Measurements from ENCODE around the gene TP53AIP1.

Gene TP53AIP1

GRCh38 chr11:128956401-128957201, 13.9 kb upstream of the TP53AIP1 start:
- DNase-seq (ENCODE audit: low read depth), result peak; percentile 72
- no peak overlapping the region for H3K4me3 ChIP-seq (ENCODE audit: low read length)
- peak; percentile 83 for TF ChIP-seq CTCF (conservative IDR thresholded peaks at IDR 0.05; ENCODE audit: low read length)

GRCh38 chr11:128955636-128956035, 13.0 kb upstream of the TP53AIP1 start:
- no peak for DNase-seq (ENCODE audit: low read depth)
- no peak for TF ChIP-seq CTCF (conservative IDR thresholded peaks at IDR 0.05; ENCODE audit: low read length)
- H3K4me3 ChIP-seq (ENCODE audit: low read length), result no peak overlapping the region

GRCh38 chr11:128953151-128953550, 10.5 kb upstream of the TP53AIP1 start:
- no peak for DNase-seq (ENCODE audit: low read depth)
- no peak overlapping the region for H3K4me3 ChIP-seq (ENCODE audit: low read length)
- no peak for TF ChIP-seq CTCF (conservative IDR thresholded peaks at IDR 0.05; ENCODE audit: low read length)

GRCh38 chr11:128949791-128950454, 7.3 kb upstream of the TP53AIP1 start:
- DNase-seq (ENCODE audit: low read depth), result peak; percentile 39
- no peak overlapping the region for H3K4me3 ChIP-seq (ENCODE audit: low read length)
- TF ChIP-seq CTCF (conservative IDR thresholded peaks at IDR 0.05; ENCODE audit: low read length), result no peak

- no peak for DNase-seq (ENCODE audit: low read depth)
- TF ChIP-seq CTCF (conservative IDR thresholded peaks at IDR 0.05; ENCODE audit: low read length), result no peak
- no peak overlapping the region for H3K4me3 ChIP-seq (ENCODE audit: low read length)
Observed at GRCh38 chr11:128948583-128948982, 5.9 kb upstream of the TP53AIP1 start.

GRCh38 chr11:128947773-128948172, 5.1 kb upstream of the TP53AIP1 start:
- no peak for DNase-seq (ENCODE audit: low read depth)
- no peak for TF ChIP-seq CTCF (conservative IDR thresholded peaks at IDR 0.05; ENCODE audit: low read length)
- no peak overlapping the region for H3K4me3 ChIP-seq (ENCODE audit: low read length)

- no peak for TF ChIP-seq CTCF (conservative IDR thresholded peaks at IDR 0.05; ENCODE audit: low read length)
- no peak overlapping the region for H3K4me3 ChIP-seq (ENCODE audit: low read length)
- no peak for DNase-seq (ENCODE audit: low read depth)
Observed at GRCh38 chr11:128946648-128947047, 4.0 kb upstream of the TP53AIP1 start.
